IMR-90 (cell line): Measurements from ENCODE around the gene CKAP5. TPM values are rescaled to one million over a fixed set of nuclear protein-coding genes. Genes with fewer than 3 reads are reported as not detected.
A peak's percentile ranks its signal among the peaks of the same experiment; 100 is the strongest.

ENCODE experiments used
- ATAC-seq: fragments of 200-7000 bp; cut with Tn5 transposase; 2 replicates; pipeline ENCODE4 v1.9.1; 2020; ENCODE audit warnings: low read depth, mild to moderate bottlenecking, moderate library complexity
- BruUV-seq: library from RNA; stranded (reverse); fragments of 400-500 nt; replicated peaks from 2 replicates; lab custom pipeline; 2021; lab: Mats Ljungman, UMichigan
- CTCF ChIA-PET: fragments of 300-600 bp; formaldehyde crosslinking; extraction: SDS; loops from one replicate; lab custom pipeline; 2021; ENCODE audit warnings: antibody characterized with exemption; lab: Yijun Ruan, JAX
- POLR2A ChIA-PET: fragments of 300-600 bp; sonication (Branson Sonifier 250); formaldehyde crosslinking; loops from one replicate; lab custom pipeline; 2022; ENCODE audit warnings: antibody characterized with exemption; ENCODE audit not compliant: unreplicated experiment; lab: Charles Lee
- DNase-seq: peaks from one replicate; pipeline ENCODE4 v3.0.0; 2013
- H2AFZ ChIP-seq: replicated peaks from 2 replicates; pipeline ENCODE3; 2013; ENCODE audit warnings: low read length, mild to moderate bottlenecking; ENCODE audit not compliant: poor library complexity
- H2AK5ac ChIP-seq: 2 replicates; pipeline ENCODE4 v1.6.1; 2013; ENCODE audit warnings: low read depth, low read length, inconsistent platforms
- H2AK9ac ChIP-seq: replicated peaks from 2 replicates; pipeline ENCODE3; 2013; ENCODE audit warnings: mild to moderate bottlenecking, low read depth, low read length, moderate library complexity; ENCODE audit not compliant: poor library complexity
- H2BK120ac ChIP-seq: 2 replicates; pipeline ENCODE4 v1.6.1; 2013; ENCODE audit warnings: low read depth, low read length, inconsistent platforms
- H2BK15ac ChIP-seq: 3 replicates; pipeline ENCODE4 v1.6.1; 2013; ENCODE audit warnings: low read depth, low read length, inconsistent platforms
- H2BK20ac ChIP-seq: 2 replicates; pipeline ENCODE4 v1.6.1; 2013; ENCODE audit warnings: low read depth, mild to moderate bottlenecking, inconsistent platforms, low read length, moderate library complexity
- H2BK5ac ChIP-seq: 2 replicates; pipeline ENCODE4 v1.6.1; 2013; ENCODE audit warnings: mild to moderate bottlenecking, low read depth, low read length, inconsistent platforms; ENCODE audit not compliant: poor library complexity, severe bottlenecking
- H3K14ac ChIP-seq: replicated peaks from 2 replicates; pipeline ENCODE4 v1.6.1; 2013; ENCODE audit warnings: low read depth, low read length, inconsistent platforms
- H3K18ac ChIP-seq: 2 replicates; pipeline ENCODE4 v1.6.1; 2013; ENCODE audit warnings: low read depth, low read length, control low read depth
- H3K23ac ChIP-seq: 2 replicates; pipeline ENCODE4 v1.6.1; 2013; ENCODE audit warnings: low read depth, low read length, inconsistent platforms
- H3K27ac ChIP-seq: 2 replicates; pipeline ENCODE4 v1.5.1; 2013; ENCODE audit warnings: mild to moderate bottlenecking, control low read depth, low read length; ENCODE audit not compliant: insufficient read depth
- H3K27me3 ChIP-seq: 2 replicates; pipeline ENCODE4 v1.6.1; 2013; ENCODE audit warnings: low read length; ENCODE audit not compliant: control insufficient read depth, insufficient read depth
- H3K36me3 ChIP-seq: 2 replicates; pipeline ENCODE4 v1.6.1; 2013; ENCODE audit warnings: low read length, mixed read lengths; ENCODE audit not compliant: control insufficient read depth, insufficient read depth
- H3K4ac ChIP-seq: 2 replicates; pipeline ENCODE4 v1.6.1; 2013; ENCODE audit warnings: low read depth, low read length, inconsistent platforms
- H3K4me1 ChIP-seq: 2 replicates; pipeline ENCODE4 v1.6.1; 2013; ENCODE audit warnings: low read length, mixed read lengths; ENCODE audit not compliant: control insufficient read depth, insufficient read depth
- H3K4me2 ChIP-seq: 2 replicates; pipeline ENCODE4 v1.6.1; 2013; ENCODE audit warnings: low read depth, mild to moderate bottlenecking, control low read depth, low read length, moderate library complexity
- H3K4me3 ChIP-seq: 2 replicates; pipeline ENCODE4 v1.5.1; 2013; ENCODE audit warnings: low read depth, mild to moderate bottlenecking, control low read depth, low read length, moderate library complexity; ENCODE audit not compliant: insufficient read depth
- H3K56ac ChIP-seq: 2 replicates; pipeline ENCODE4 v1.6.1; 2013; ENCODE audit warnings: low read length, inconsistent platforms; ENCODE audit not compliant: insufficient read depth; ENCODE audit errors: extremely low read depth
- H3K79me1 ChIP-seq, 2 experiments: 2 replicates each; pipeline ENCODE4 v1.6.1; 2013; ENCODE audit warnings: low read length in 2 of 2, inconsistent platforms in 1 of 2, low read depth in 1 of 2
- H3K9ac ChIP-seq: 2 replicates; pipeline ENCODE4 v1.6.1; 2013; ENCODE audit warnings: low read depth, low read length, control low read depth
- H3K9me1 ChIP-seq: 2 replicates; pipeline ENCODE4 v1.6.1; 2013; ENCODE audit warnings: low read length, inconsistent platforms; ENCODE audit not compliant: insufficient read depth
- H3K9me3 ChIP-seq: 2 replicates; pipeline ENCODE4 v1.6.1; 2013; ENCODE audit warnings: low read length; ENCODE audit not compliant: control insufficient read depth, insufficient read depth
- H4K20me1 ChIP-seq: 2 replicates; pipeline ENCODE4 v1.6.1; 2013; ENCODE audit warnings: low read length, inconsistent platforms; ENCODE audit not compliant: insufficient read depth
- H4K5ac ChIP-seq: 2 replicates; pipeline ENCODE4 v1.6.1; 2013; ENCODE audit warnings: mild to moderate bottlenecking, low read depth, low read length, control low read depth
- H4K8ac ChIP-seq, 2 experiments: 2 replicates each; pipeline ENCODE4 v1.6.1; 2013; ENCODE audit warnings: low read depth in 2 of 2, low read length in 2 of 2, control low read depth in 1 of 2, inconsistent platforms in 1 of 2
- H4K91ac ChIP-seq: 2 replicates; pipeline ENCODE4 v1.6.1; 2013; ENCODE audit warnings: low read depth, low read length, inconsistent platforms; ENCODE audit not compliant: insufficient read depth
- MAZ ChIP-seq: IDR thresholded peaks from 2 replicates; pipeline ENCODE4 v1.6.1; 2012; ENCODE audit warnings: low read depth, mild to moderate bottlenecking, low read length, improper control_type of control experiment, moderate library complexity, borderline replicate concordance
- MXI1 ChIP-seq: IDR thresholded peaks from 2 replicates; pipeline ENCODE4 v1.6.1; 2012; ENCODE audit warnings: low read depth, mild to moderate bottlenecking, low read length, moderate library complexity, borderline replicate concordance
- WGBS, 2 experiments: methylation state at CpG; one replicate each; pipeline versions ENCODE4 v1.1.5 to v1.1.7; 2013; ENCODE audit warnings: missing lambda C conversion rate in 2 of 2; ENCODE audit not compliant: insufficient read length in 1 of 2; ENCODE audit errors: extremely low coverage in 2 of 2; 5-methylcytosine and 5-hydroxymethylcytosine counted together
- dilution Hi-C: fragments of 300-500 bp; cut with HindIII; formaldehyde crosslinking; loops from one replicate; pipeline ENCODE4 v1.14.3; 2018; ENCODE audit warnings: low sequenced_read_pairs; ENCODE audit not compliant: unreplicated experiment
- in situ Hi-C: fragments of 300-500 bp; cut with MboI; formaldehyde crosslinking; loops from 3 replicates; pipeline ENCODE4 v1.14.3; 2019; ENCODE audit warnings: low sequenced_read_pairs, inconsistent platforms, mixed read lengths
- intact Hi-C: fragments of 100-400 bp; cut with micrococcal nuclease; formaldehyde crosslinking; loops from 2 replicates; pipeline ENCODE4 v1.10.0; 2022
- polyA plus RNA-seq, 3 experiments: library from polyadenylated mRNA; depleted of rRNA; stranded (reverse); fragments of >200 nt; gene quantifications; 2 replicates each; pipeline ENCODE4 v1.2.3, GENCODE V29; 2012; ENCODE audit warnings: low replicate concordance in 1 of 3
- total RNA-seq: library from RNA; depleted of rRNA; stranded (reverse); fragments of >200 nt; gene quantifications from 2 replicates; pipeline ENCODE4 v1.2.3, GENCODE V29; 2012

CKAP5 gene
- total and polyA plus RNA-seq, 2 of the 4 experiments (the other 2 are of a cell fraction) = 59.5 to 79.2 TPM

GRCh38 chr11:46694072-46694471 is 152.0 kb downstream of the CKAP5 start:
- Histone ChIP-seq H3K9me1 (peaks cover 13% of the 10 kb centered on the region; the same call in 1 of the 2 replicates), H2BK120ac (no peak overlapping the region), H3K79me1 (peaks cover 32 to 62% of the 10 kb centered on the region in 2 experiments), H3K27ac (0 out of 2 replicates have a peak overlapping the region, but pooled peaks have one; percentile 5), H3K4ac (no peak overlapping the region), H3K4me3 (no peak overlapping the region), H4K8ac (no peak overlapping the region), H2BK15ac (no peak overlapping the region), H2AK9ac (no peak overlapping the region), H3K27me3 (no peaks in the 10 kb centered on the region), H3K4me2 (no peak overlapping the region), H3K14ac (no peak overlapping the region), H2BK5ac (no peak overlapping the region), H2AK5ac (no peak overlapping the region), H3K9me3 (no peaks in the 10 kb centered on the region), H2BK20ac (no peak overlapping the region), H3K9ac (no peak overlapping the region), H3K4me1 (peaks cover 11% of the 10 kb centered on the region), H3K23ac (no peak overlapping the region), H4K20me1 (0 out of 2 replicates have a peak, but pooled peaks cover 12% of the 10 kb centered on the region), H3K36me3 (peaks cover 56% of the 10 kb centered on the region), H3K56ac (no peak overlapping the region), H4K5ac (no peak overlapping the region), H3K18ac (no peak overlapping the region), H2AFZ (no peak overlapping the region), H4K91ac (no peak overlapping the region)
- ATAC-seq (no peak), DNase-seq (no peak)
- intact Hi-C loops = no loop called here
- POLR2A ChIA-PET = no interaction called here
- 93% methylated on average over 4 of the region's 6 CpGs; no CpG with 5 or more reads in 1 of the 2 experiments for WGBS, 2 experiments
- no TSS peak for BruUV-seq
- in situ Hi-C loops = no loop called here
- TF ChIP-seq MXI1 = no peak
- no peak for TF ChIP-seq MAZ
- dilution Hi-C loops = no loop called here
- CTCF ChIA-PET = interaction anchor here (0.7 kb wide), 1 partner anchor 77 kb away, joined by 3 read pairs; the partner anchor contains the start of gene ATG13
